ENCODE data around the gene PRRC2B. TPM values are rescaled to one million over a fixed set of nuclear protein-coding genes. Genes with fewer than 3 reads are reported as not detected.

The PRRC2B gene
- total RNA-seq, 4 donors from 2014 or later = 102 to 168 (median 144) TPM

DNA sequence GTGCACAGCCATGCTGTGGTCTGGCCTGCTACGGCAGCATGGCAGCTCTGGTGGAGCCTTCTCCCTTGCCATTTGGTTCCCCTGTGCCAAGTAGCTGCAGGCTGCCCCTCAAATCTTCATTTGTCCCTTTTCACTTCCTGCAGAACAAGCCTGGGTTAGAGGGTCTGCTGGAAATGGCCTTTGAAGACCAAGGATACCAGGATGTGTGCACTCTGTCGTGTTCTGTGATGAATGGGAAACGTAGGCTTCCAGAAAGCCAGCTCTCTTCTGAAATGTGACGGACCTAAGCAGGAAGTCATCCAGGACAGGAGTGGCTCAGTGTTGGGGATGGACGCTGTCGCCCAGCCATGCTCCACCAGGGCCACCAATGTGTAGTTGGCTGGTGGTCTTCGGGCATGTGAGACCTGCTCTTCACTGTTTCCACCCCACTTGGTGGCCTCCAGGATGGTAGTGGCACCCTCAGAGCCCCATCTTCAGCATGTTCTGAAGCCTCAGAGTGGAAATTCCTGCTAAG lies 105.4 kb downstream of the PRRC2B start:
- H3K4me3 ChIP-seq (ENCODE audit: low read depth, poor library complexity, severe bottlenecking) = no peak overlapping the region
- WGBS, 2 donors = 73 to 80% methylated on average over 7 of the region's 7 CpGs
- TF ChIP-seq POLR2A (IDR thresholded peaks at IDR 0.05) = no peak
- TF ChIP-seq, protein P1, sequence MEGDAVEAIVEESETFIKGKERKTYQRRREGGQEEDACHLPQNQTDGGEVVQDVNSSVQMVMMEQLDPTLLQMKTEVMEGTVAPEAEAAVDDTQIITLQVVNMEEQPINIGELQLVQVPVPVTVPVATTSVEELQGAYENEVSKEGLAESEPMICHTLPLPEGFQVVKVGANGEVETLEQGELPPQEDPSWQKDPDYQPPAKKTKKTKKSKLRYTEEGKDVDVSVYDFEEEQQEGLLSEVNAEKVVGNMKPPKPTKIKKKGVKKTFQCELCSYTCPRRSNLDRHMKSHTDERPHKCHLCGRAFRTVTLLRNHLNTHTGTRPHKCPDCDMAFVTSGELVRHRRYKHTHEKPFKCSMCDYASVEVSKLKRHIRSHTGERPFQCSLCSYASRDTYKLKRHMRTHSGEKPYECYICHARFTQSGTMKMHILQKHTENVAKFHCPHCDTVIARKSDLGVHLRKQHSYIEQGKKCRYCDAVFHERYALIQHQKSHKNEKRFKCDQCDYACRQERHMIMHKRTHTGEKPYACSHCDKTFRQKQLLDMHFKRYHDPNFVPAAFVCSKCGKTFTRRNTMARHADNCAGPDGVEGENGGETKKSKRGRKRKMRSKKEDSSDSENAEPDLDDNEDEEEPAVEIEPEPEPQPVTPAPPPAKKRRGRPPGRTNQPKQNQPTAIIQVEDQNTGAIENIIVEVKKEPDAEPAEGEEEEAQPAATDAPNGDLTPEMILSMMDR (IDR thresholded peaks at IDR 0.05) = no peak
- no peak for DNase-seq (ENCODE audit: low spot score in 2 of 2)
- intact Hi-C loops (cut with DNase I; ENCODE audit: low total_unique reads) = loop anchor here (10.0 kb wide), 1 partner anchor 105 kb away; the partner anchor contains the start of gene PRRC2B

DNA sequence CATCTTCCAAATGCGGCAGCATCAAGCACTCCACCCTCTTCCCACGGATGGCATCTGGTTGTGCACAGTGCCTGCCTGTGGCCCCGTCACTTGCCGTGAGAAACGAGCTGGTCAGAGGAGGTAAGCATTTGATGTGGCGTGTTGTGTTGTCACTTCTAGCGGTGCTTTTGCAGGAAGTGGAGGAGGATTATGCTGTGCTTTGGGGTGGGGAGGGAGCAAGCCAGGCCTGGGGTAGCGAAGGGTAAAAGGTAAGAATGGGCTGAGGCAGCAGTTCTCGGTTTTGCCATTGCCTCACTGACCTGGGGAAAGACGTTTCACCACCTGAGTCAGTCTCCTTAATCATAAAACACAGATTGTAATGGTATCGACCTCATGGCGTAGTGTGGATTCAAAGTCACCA lies 106.5 kb downstream of the PRRC2B start:
- DNase-seq (ENCODE audit: low spot score in 2 of 2) = no peak
- no peak overlapping the region for H3K4me3 ChIP-seq (ENCODE audit: low read depth, poor library complexity, severe bottlenecking)
- WGBS, 2 donors = 63 to 68% methylated on average over 12 of the region's 12 CpGs
- TF ChIP-seq, protein P1 (IDR thresholded peaks at IDR 0.05) = no peak
- no peak for TF ChIP-seq POLR2A (IDR thresholded peaks at IDR 0.05)
- intact Hi-C loops (cut with DNase I; ENCODE audit: low total_unique reads) = no loop called here

DNA sequence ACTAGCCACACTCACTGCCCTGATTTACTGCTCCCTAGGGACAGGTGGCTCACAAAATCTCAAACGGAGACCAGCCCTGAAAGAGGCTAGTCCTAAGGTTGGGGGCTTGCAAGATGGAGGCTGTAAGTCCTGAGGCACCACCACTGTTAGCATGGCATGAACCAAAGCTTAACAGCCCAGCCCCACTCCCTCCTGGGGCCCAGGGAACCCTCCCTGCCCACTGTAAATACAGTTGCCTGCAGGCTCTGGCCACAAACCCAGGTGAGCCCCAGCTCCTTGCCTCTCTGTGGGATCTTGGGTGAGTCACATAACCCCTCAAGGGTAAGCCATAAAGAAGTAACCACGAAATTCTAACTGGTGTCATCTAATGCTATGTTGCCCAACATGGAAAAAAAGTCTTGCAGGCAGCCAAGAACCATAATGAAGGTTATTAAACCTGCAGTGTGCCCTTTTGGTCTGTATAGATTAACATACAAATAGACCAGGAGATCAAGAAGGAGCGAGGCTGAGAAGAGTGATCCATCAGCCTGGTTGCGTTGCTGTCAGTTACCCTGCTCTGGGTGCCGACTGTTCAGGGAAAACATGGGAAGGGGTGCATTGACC lies 107.2 kb downstream of the PRRC2B start:
- TF ChIP-seq, protein P1 (IDR thresholded peaks at IDR 0.05) = no peak
- no peak for TF ChIP-seq POLR2A (IDR thresholded peaks at IDR 0.05)
- no peak for DNase-seq (ENCODE audit: low spot score in 2 of 2)
- no peak overlapping the region for H3K4me3 ChIP-seq (ENCODE audit: low read depth, poor library complexity, severe bottlenecking)
- 39% methylated on average over 5 of the region's 5 CpGs for WGBS, 2 donors
- intact Hi-C loops (cut with DNase I; ENCODE audit: low total_unique reads) = no loop called here

DNA sequence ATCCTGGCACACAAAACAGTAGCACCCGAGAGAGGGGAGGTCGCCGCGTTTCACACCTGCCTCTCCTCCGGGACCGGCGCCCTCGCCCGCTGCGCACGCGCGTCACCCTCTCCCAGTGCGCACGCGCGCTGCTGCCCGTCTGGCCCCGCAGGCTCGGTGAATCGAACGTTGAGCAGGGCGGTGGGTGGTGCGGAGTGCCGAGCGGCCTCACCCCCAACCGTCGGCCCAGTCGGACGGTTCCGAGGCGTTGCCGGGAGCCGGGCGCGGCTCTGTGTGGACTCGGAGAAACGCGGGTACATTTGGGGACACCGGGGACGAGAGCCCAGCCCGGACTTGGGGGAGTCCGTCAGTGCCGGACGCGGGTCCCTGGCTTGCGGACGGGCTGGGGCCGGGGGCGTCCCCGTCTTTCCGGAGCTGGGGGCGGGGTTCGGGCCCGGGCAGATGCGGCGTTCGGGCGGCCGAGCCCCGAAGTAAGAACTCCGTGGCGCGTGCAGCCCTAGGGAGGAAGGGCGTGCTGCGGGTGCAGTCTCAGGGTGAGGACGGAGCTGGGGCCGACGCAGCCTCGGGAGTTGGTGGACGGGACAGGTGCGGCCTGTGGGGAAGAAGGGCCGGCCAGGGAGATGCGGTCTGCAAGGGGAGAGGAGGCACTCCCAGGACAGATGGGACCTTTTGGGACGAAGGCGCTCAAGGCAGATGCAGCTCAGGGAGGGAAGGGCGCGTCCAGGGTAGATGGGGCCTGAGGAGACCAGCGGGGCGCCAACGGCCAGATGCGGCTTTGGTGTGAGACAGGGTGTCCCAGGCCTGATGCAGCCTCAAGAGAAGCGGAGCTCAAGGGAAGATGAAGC lies 109.1 kb downstream of the PRRC2B start, which contains the start of gene POMT1:
TSS of gene POMT1 (plus strand) at position 138 of the 845 bp plus-strand sequence. CDS start 1,301 bp downstream, outside the sequence.
- WGBS, 2 donors = 0 to 1% methylated on average over 32 to 42 of the region's 83 CpGs
- peak; percentile 72 to 97 for DNase-seq (ENCODE audit: low spot score in 2 of 2)
- peak within 1 kb of the TSS; percentile 71 for H3K4me3 ChIP-seq (ENCODE audit: low read depth, poor library complexity, severe bottlenecking)
- intact Hi-C loops (cut with DNase I; ENCODE audit: low total_unique reads) = no loop called here
- TF ChIP-seq POLR2A (IDR thresholded peaks at IDR 0.05) = no peak
- TF ChIP-seq, protein P1 (IDR thresholded peaks at IDR 0.05) = no peak

DNA sequence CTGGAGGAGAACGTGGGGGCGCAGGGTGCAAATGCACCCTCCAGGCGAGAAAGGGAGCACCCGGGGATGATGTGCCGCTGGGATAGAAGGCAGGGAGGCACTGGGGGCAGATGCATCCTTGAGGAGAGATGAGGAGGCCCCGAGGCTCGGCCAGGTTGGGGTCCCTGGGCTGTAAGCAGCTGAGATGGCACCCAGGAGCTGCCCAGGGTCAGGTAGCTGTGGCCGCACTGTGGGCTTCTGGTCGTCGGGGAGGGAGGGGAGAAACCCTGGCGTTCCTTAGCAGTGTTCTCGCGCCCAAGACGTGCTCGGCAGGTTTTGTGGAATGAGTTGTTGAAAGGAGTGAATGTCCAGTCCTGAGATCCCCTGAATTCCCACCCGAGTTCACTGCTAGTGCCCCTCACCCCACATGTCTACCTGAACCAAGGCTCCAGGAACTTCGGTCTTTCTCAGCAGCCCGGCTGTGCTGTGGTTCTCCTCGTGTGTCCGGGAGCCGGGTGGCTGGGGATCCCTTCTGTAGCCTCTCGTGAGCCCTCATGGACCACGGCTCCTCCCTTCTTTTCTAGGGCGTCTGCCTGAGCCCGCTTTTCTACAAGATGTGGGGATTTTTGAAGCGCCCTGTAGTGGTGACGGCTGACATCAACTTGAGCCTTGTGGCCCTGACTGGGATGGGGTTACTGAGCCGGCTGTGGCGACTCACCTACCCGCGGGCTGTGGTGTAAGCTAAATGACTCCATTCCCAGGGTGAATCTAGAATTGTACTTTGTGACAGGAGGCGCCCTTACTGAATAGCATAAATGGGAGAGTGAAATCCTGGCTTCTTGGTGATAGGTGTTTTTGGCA lies 110.0 kb downstream of the PRRC2B start:
- TF ChIP-seq, protein P1 (IDR thresholded peaks at IDR 0.05) = no peak
- TF ChIP-seq POLR2A (IDR thresholded peaks at IDR 0.05) = no peak
- H3K4me3 ChIP-seq (ENCODE audit: low read depth, poor library complexity, severe bottlenecking) = peak overlapping the region; percentile 71
- intact Hi-C loops (cut with DNase I; ENCODE audit: low total_unique reads) = no loop called here
- 11 to 18% methylated on average over 24 to 32 of the region's 32 CpGs for WGBS, 2 donors
- DNase-seq (ENCODE audit: low spot score in 2 of 2) = no peak

Measured in lower leg skin (tissue), 4 donors.